Neutrophil (primary cell): ENCODE results near the gene XXYLT1.
A peak's percentile ranks its signal among the peaks of the same experiment; 100 is the strongest.

ENCODE experiments used
- H3K27ac ChIP-seq: fragments of 200-600 bp; sonication (generic); 2 replicates; pipeline ENCODE4 v1.5.1; 2016; ENCODE audit warnings: mild to moderate bottlenecking, moderate library complexity
- H3K27me3 ChIP-seq: fragments of 200-600 bp; sonication (generic); 2 replicates; pipeline ENCODE4 v1.6.0; 2016; ENCODE audit warnings: mild to moderate bottlenecking
- H3K36me3 ChIP-seq: fragments of 200-600 bp; sonication (generic); 2 replicates; pipeline ENCODE4 v1.5.1; 2017
- H3K4me1 ChIP-seq, 2 experiments: fragments of 200-600 bp in 1 of 2; sonication (generic) in 1 of 2; 1 replicate in 1 of 2; 2 replicates in 1 of 2; pipeline versions ENCODE4 v1.5.1 to v1.6.1; 2013 to 2016; ENCODE audit warnings: low read depth in 1 of 2, low read length in 1 of 2, mild to moderate bottlenecking in 1 of 2, moderate library complexity in 1 of 2; ENCODE audit not compliant: control insufficient read depth in 1 of 2, insufficient read depth in 1 of 2
- H3K4me3 ChIP-seq, 2 experiments: fragments of 200-600 bp in 1 of 2; sonication (generic) in 1 of 2; 1 replicate in 1 of 2; 2 replicates in 1 of 2; pipeline ENCODE4 v1.5.1; 2013 to 2016; ENCODE audit warnings: low read depth in 1 of 2, low read length in 1 of 2, mild to moderate bottlenecking in 1 of 2, moderate library complexity in 1 of 2
- H3K9me3 ChIP-seq: fragments of 200-600 bp; sonication (generic); 2 replicates; pipeline ENCODE4 v1.5.1; 2016
- TF ChIP-seq, protein P1 (sequence below): fragments of 200-600 bp; sonication (generic); IDR thresholded peaks from 2 replicates; pipeline ENCODE4 v1.5.1; 2016; ENCODE audit warnings: antibody characterized with exemption

Gene XXYLT1

GRCh38 chr3:195179776-195180489 is 91.0 kb downstream of the XXYLT1 start:
- Histone ChIP-seq H3K27ac (peak overlapping the region; percentile 58), H3K36me3 (no peaks in the 10 kb centered on the region), H3K4me1 (peaks cover 37 to 42% of the 10 kb centered on the region in 2 experiments), H3K27me3 (no peaks in the 10 kb centered on the region), H3K4me3 (no peak overlapping the region), H3K9me3 (no peaks in the 10 kb centered on the region)
- TF ChIP-seq, protein P1, sequence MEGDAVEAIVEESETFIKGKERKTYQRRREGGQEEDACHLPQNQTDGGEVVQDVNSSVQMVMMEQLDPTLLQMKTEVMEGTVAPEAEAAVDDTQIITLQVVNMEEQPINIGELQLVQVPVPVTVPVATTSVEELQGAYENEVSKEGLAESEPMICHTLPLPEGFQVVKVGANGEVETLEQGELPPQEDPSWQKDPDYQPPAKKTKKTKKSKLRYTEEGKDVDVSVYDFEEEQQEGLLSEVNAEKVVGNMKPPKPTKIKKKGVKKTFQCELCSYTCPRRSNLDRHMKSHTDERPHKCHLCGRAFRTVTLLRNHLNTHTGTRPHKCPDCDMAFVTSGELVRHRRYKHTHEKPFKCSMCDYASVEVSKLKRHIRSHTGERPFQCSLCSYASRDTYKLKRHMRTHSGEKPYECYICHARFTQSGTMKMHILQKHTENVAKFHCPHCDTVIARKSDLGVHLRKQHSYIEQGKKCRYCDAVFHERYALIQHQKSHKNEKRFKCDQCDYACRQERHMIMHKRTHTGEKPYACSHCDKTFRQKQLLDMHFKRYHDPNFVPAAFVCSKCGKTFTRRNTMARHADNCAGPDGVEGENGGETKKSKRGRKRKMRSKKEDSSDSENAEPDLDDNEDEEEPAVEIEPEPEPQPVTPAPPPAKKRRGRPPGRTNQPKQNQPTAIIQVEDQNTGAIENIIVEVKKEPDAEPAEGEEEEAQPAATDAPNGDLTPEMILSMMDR, result no peak

GRCh38 chr3:195178124-195178910 is 92.6 kb downstream of the XXYLT1 start:
- H3K4me1 ChIP-seq, result peaks cover 49 to 51% of the 10 kb centered on the region in 2 experiments
- TF ChIP-seq, protein P1, result no peak
- H3K9me3 ChIP-seq, result no peaks in the 10 kb centered on the region
- no peak overlapping the region for H3K27ac ChIP-seq
- H3K36me3 ChIP-seq, result no peaks in the 10 kb centered on the region
- no peak overlapping the region for H3K4me3 ChIP-seq
- H3K27me3 ChIP-seq, result no peaks in the 10 kb centered on the region

DNA sequence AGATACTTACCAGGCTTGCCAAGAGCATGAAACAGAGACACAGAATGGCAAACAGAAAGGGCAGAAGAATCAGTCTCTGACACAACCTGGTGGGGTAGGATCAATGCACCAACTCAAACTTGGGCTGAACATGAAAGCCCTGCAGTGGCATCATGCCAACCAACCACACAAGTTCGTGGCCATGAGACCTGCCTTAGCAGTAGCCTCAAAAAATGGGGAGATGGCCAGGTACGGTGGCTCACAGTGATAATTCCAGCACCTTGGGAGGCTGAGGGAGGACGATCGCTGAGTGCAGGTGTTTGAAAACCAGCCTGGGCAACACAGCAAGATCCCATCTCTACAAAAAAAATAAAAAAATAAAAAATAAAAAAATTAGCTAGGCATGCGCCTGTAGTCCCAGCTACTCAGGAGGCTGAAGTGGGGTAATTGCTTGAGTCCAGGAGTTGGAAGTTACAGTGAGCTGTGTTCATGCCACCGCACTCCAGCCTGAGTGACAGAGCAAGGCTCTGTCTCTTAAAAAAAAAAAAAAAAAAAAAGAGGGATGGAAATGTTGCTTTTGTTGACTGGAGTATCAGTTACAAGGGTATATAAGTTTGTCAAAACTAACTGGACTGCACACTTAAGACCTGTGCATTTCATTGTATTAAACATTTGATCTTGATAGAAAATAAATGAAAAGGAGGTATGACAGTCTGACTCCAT is 93.4 kb downstream of the XXYLT1 start:
- Histone ChIP-seq H3K4me3 (no peak overlapping the region), H3K27me3 (no peaks in the 10 kb centered on the region), H3K36me3 (no peaks in the 10 kb centered on the region), H3K9me3 (no peaks in the 10 kb centered on the region), H3K4me1 (peaks cover 55 to 56% of the 10 kb centered on the region in 2 experiments), H3K27ac (no peak overlapping the region)
- TF ChIP-seq, protein P1, result no peak

- TF ChIP-seq, protein P1, result no peak
Measured at GRCh38 chr3:195176776-195177175, 94.2 kb downstream of the XXYLT1 start.

GRCh38 chr3:195175476-195176337 is 95.3 kb downstream of the XXYLT1 start:
- H3K27me3 ChIP-seq, result no peaks in the 10 kb centered on the region
- no peaks in the 10 kb centered on the region for H3K9me3 ChIP-seq
- TF ChIP-seq, protein P1, result no peak

More at GRCh38 chr3:195176776-195177175, 94.2 kb downstream of the XXYLT1 start:
- H3K27me3 ChIP-seq, result no peaks in the 10 kb centered on the region
- H3K9me3 ChIP-seq, result no peaks in the 10 kb centered on the region
- H3K36me3 ChIP-seq, result no peaks in the 10 kb centered on the region
- no peak overlapping the region for H3K27ac ChIP-seq
- peaks cover 63 to 64% of the 10 kb centered on the region in 2 experiments for H3K4me1 ChIP-seq
- H3K4me3 ChIP-seq, result no peak overlapping the region

More at GRCh38 chr3:195175476-195176337, 95.3 kb downstream of the XXYLT1 start:
- no peak overlapping the region for H3K4me3 ChIP-seq
- no peaks in the 10 kb centered on the region for H3K36me3 ChIP-seq
- H3K27ac ChIP-seq, result peak overlapping the region; percentile 66
- H3K4me1 ChIP-seq, result peaks cover 65 to 66% of the 10 kb centered on the region in 2 experiments
